MV-4-11 (cell line): Measurements from ENCODE around the gene AKAP13.

Experiments used
- DNase-seq: peaks from one replicate; lab custom pipeline; 2025; lab: John Stamatoyannopoulos, UW

The AKAP13 gene

DNA sequence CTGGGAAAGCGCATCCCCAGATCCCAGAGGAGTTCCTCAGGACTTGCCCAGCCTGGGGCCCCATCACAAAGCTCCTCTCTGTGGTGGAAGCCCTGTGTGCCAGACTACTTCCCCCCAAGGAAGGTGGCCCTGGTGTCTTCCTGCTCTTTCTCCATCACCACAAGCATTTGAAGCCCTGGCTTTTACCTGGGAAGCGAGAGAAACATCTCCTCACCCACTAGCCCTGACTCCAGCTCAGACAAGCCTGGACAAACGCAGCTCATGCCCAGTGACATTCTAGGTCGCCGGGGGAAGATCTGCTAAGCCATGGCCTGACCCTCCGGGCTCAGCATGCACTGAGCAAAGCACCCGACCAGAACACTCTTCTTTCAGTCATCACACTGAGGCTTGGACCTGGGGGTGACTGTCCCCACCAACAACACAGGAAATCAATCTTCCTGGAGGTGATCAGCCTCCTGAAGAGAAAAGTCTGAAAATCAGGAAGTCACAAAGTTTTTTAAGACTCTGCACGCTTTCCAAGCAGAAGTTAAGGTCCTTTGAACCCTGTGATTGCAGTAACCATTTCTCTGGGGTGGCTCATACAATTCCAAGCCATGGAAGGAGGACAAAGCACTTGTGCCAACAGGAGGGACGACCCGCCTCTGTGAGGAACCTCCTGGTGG lies 373.5 kb downstream of the AKAP13 start:
- DNase-seq: peak; percentile 27

DNA sequence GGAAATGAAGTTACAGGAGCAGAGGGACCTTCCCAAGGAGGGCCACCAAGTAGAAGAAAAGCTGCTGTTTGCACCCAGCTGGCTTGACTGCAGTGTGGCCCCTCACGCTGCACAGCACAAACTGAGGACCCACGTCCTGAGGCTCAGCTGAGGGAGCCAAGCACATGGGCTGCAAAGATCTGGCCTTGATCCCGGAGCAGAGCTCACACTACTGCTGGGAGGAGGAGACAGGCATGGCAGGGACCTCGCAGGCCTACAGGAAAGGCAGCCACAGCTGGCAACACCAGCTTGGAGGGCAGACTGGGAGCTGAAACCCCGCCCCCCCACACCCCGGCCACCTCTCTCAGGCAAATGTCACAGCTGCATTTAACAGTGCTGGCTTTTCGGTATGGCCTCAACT lies 374.6 kb downstream of the AKAP13 start:
- no peak for DNase-seq

- DNase-seq: no peak
Measured at GRCh38 chr15:85755471-85755870, 375.1 kb downstream of the AKAP13 start.

- no peak for DNase-seq
Measured at GRCh38 chr15:85755942-85756341, 375.5 kb downstream of the AKAP13 start.

DNA sequence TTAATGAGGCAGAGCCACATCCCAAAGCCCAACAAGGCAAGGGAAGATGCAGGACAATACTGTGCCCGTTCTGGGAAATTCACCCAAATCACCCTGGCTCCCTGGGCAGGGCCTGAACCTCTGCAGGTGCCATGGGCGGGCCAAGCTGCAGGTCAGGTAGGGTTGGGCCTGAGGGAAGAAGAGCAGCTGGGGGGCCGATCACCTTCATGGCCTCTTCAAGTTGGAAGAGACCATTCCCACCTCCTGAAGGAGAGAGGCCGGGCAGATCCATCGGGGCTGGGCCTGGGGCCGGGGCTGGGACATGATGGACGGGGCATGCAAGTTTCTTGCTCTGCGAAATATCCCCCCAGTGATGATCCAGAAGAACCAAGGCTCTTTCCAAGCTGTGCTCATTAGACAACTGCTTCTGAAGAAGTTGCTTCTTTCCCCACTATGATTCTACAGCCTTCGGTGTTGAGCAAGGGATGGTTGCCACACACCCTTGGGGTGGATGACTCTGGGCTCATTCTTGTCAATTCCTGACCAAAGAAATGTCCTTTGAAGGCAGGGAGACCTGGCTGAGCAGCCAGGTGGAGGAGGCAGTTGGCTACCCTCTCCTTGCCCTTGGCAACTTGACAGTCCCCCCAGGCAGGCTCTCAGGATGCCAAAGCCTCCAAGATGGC lies 376.1 kb downstream of the AKAP13 start:
- DNase-seq: peak; percentile 31

GRCh38 chr15:85757073-85757938 lies 376.9 kb downstream of the AKAP13 start:
- no peak for DNase-seq

- DNase-seq: no peak
Measured at GRCh38 chr15:85757939-85758654, 377.7 kb downstream of the AKAP13 start.

DNA sequence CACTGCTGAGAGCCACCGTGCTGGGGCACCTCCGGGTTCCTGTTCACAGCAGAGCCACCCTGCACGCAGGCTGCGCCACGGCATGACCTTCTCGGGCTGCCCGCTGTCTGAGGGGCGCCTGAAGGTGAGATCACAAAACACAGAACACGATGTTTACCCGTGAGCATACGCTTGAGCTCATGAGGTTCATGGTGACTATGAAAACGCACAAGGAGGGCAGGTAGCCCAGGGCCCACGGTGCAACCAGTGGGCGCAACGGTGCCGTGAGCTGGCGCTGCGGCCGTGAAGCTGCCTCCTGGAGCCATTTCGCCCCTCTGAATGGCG lies 378.2 kb downstream of the AKAP13 start:
- no peak for DNase-seq

- no peak for DNase-seq
Measured at GRCh38 chr15:85759376-85759775, 379.0 kb downstream of the AKAP13 start.

DNA sequence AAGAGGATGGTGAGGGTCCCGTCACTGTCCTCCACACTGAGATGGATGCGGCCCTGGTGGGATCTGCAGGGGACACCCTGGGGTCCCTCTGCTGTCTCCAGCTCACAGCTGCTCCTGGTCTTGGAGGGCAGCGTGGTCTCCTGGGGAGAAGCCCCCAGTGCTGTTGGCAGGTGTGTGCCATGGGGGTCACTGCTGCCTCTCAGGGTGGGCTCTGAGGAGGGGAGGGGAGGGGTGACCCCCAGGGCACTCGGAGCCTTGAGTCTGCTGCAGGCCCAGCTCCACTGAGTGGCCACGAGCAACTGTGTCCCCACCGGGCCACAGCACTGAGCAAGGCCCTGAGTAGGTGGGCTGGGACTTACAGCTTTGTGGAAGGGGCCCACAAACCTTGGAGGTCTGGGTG lies 379.6 kb downstream of the AKAP13 start:
- DNase-seq: no peak

GRCh38 chr15:85760531-85761371 lies 380.3 kb downstream of the AKAP13 start:
- DNase-seq: no peak

GRCh38 chr15:85761635-85762034 lies 381.2 kb downstream of the AKAP13 start:
- no peak for DNase-seq

DNA sequence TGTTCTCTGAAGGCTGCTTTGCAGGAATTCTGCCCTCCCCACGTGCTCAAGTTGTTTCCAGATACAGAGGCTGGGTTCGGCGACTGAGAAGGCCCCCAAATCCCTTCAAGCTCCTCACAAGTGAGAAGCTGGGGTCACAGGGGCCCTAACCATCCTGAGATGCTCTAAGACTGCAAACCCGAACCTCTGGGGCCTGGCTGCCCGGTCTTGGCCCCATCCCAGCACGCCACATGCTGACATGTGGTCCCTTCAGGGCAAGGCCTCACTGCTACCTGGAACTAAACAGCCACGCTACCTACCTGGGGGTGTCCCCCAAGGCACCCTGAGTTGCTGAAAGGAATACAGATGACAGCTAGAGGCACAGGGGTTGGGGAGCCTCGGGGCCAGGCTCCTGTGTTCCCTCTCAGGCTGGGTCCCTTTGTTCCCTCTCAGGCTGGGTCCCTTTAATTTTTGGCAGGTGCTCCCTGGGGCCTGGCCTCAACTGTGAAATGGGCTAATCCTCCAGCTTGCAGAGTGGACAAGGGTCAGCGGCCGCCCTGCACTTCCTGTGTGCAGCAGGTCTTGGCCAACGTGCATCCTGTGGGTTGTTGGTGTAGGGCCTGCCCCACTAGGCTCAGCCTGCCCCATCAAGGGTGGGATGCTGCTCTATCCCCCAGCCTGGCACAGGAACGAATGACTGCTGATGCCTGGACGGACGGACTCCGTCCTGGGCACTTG lies 381.8 kb downstream of the AKAP13 start:
- DNase-seq: no peak

DNA sequence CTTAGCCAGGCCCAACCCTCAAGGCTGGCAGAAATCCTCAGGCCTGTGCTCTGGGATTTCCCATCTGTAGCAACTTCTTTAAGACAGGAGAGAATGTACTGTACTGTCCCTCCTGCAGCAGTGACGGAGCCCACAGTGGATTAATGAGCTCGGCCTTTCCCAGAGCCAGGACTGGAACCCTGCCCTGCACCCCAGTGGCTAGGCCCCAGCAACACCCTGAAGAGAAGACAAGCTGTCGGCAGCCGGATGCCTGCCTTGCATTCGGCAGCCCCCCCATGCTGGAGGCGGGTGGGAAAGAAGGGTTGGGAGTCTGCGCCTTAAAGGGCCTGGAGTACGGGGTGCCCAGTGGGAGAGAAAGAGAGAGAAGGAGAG lies 382.3 kb downstream of the AKAP13 start:
- DNase-seq: no peak

- no peak for DNase-seq
Measured at GRCh38 chr15:85763157-85763556, 382.8 kb downstream of the AKAP13 start.

DNA sequence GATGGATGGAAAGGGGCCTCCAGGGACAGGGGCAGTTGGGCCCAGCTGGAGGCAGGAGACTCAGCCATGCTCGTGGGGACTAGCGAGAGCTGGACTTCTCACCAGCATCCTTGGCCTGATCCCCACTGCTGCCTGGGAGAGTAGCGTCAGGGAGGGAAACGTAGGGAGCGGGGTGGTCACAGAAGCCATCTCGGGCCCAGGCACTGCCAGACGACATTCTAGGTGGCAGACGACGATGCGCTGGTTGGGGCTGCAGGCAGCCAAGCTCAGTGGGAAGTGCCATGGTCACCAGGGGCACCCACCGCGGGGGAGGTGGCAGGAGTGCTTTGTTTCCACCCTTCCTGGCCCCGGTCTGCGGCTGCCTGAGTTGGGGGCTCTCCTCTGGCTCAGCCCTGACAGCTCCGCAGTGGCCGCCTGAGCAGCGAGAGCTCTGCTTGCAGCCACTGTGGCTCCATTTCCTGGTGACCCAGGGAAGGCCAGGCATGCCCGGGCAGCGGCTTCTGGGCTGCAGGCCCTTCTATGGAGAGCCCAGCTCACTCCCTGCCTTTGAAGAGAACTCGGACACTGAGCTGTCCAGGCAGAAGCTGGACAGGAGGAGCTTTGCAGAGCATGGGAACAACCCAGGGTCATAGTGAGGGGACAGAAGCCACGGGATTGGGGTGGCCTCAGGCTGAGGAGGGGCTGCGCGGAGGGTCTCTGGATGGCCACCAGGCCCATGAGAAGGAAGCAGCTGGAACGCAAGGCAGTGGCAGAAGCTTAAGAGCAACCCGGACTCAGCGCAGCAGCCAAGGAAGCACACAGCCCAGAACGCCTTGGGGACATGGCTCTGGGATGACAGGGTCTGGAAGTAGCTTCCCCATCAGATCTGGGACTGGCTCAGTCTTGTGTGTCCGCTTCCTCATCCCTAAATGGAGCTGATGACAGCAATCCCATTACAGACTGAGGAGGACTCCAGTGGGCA lies 383.6 kb downstream of the AKAP13 start:
- no peak for DNase-seq

DNA sequence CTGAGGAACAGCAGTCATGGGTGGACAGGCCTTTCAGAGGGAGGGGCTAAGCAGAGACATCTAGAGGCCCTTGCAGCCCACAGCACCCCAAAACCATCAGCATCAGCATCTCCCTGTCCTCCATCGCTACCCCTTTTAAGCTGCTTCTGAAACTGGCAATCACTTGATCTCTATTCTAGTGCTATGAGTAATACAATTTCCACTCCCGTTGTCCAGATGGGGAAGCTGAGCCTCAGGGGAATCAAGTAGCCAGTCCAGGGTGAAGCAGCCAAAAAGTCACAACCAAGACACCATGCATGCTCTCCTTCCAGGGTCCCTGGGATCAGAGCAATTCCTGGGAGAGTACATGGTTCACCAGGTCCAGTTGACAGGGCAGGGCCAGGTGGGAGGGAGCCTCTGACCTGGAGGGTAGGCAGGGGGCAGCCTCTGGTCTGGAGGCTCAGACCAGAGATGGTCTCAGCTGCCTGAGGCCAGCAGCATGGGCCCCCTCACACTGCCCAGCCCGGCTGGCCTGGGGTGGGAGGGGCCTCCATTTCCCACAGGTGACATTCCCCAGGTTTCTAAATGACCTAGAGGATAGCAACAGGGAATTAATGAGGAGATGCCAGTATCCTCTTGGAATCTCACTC lies 384.4 kb downstream of the AKAP13 start:
- no peak for DNase-seq

- no peak for DNase-seq
Measured at GRCh38 chr15:85766001-85766831, 385.8 kb downstream of the AKAP13 start.
